Neural crest cell (in vitro differentiated cells): ENCODE data around the gene UBR4. TPM values are rescaled to one million over a fixed set of nuclear protein-coding genes. Genes with fewer than 3 reads are reported as not detected.

Source experiments
- DNase-seq: peaks from one replicate; pipeline ENCODE4 v3.0.0; 2021; ENCODE audit warnings: low read depth, mixed read lengths, low spot score
- H3K27ac Mint-ChIP-seq: one replicate; pipeline ENCODE4 v1.8.0; 2021; ENCODE audit warnings: mild to moderate bottlenecking, mixed read lengths; ENCODE audit not compliant: unreplicated experiment
- H3K27me3 Mint-ChIP-seq: 2 replicates; pipeline ENCODE4 v1.8.0; 2021; ENCODE audit warnings: low read depth, mild to moderate bottlenecking, mixed read lengths
- H3K36me3 Mint-ChIP-seq: 2 replicates; pipeline ENCODE4 v1.8.0; 2021; ENCODE audit warnings: low read depth, mild to moderate bottlenecking, mixed read lengths
- H3K4me1 Mint-ChIP-seq: 2 replicates; pipeline ENCODE4 v1.8.0; 2021; ENCODE audit warnings: mixed read lengths
- H3K4me3 Mint-ChIP-seq: one replicate; pipeline ENCODE4 v1.8.0; 2021; ENCODE audit warnings: mild to moderate bottlenecking, mixed read lengths
- H3K9me3 Mint-ChIP-seq: 2 replicates; pipeline ENCODE4 v1.8.0; 2021; ENCODE audit warnings: mixed read lengths
- total RNA-seq: library from RNA; stranded (reverse); gene quantifications from 2 replicates; pipeline ENCODE4 v1.2.1, GENCODE V29; 2021
- TF ChIP-seq, protein P1 (sequence below): fragments of 200-600 bp; sonication (generic); conservative IDR thresholded peaks from 2 replicates; pipeline ENCODE4 v1.5.0; 2021; ENCODE audit warnings: antibody characterized with exemption, mild to moderate bottlenecking

Gene UBR4
- total RNA-seq, 1 donor from 2014 or later: 114 TPM

DNA sequence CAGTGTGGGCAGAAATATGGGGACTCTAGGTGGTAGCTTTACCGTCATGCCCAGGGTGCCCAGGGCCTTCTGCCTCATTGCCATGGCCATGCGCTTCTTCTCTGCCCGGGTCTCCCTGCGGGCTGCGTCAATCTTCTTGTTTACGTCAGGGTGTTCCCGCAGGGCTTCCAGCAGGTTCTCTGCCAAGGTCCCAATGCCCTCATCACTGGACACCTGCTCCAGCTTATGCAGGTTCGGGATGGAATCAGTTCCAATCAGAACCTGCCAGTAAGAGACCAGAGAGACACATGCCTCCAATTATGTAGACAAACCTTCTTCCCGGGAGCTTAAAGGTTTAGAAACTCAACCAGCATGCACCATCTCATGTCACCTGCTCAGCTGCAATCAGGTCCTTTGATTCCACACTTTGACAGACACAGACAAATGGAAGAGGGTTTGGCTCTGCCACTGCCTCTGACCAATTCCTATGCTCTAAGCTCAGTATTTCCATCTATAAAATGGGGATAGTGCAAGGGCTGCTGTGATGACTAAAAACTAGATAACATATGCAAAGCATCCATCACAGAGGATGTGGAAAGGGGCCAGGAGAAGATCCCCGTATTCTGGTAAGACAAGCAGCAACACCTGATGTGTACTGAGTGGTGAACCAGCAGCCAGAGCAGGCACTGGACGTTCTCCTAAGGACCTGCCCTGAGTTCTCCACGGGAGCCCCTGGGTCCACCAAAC is 121.2 kb downstream of the UBR4 start:
- Mint-ChIP-seq H3K4me1 (no peaks in the 10 kb centered on the region), H3K9me3 (no peaks in the 10 kb centered on the region), H3K4me3 (no peak overlapping the region), H3K36me3 (peaks cover 5% of the 10 kb centered on the region), H3K27me3 (no peaks in the 10 kb centered on the region), H3K27ac (no peak overlapping the region)
- TF ChIP-seq, protein P1, sequence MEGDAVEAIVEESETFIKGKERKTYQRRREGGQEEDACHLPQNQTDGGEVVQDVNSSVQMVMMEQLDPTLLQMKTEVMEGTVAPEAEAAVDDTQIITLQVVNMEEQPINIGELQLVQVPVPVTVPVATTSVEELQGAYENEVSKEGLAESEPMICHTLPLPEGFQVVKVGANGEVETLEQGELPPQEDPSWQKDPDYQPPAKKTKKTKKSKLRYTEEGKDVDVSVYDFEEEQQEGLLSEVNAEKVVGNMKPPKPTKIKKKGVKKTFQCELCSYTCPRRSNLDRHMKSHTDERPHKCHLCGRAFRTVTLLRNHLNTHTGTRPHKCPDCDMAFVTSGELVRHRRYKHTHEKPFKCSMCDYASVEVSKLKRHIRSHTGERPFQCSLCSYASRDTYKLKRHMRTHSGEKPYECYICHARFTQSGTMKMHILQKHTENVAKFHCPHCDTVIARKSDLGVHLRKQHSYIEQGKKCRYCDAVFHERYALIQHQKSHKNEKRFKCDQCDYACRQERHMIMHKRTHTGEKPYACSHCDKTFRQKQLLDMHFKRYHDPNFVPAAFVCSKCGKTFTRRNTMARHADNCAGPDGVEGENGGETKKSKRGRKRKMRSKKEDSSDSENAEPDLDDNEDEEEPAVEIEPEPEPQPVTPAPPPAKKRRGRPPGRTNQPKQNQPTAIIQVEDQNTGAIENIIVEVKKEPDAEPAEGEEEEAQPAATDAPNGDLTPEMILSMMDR: no peak
- no peak for DNase-seq

DNA sequence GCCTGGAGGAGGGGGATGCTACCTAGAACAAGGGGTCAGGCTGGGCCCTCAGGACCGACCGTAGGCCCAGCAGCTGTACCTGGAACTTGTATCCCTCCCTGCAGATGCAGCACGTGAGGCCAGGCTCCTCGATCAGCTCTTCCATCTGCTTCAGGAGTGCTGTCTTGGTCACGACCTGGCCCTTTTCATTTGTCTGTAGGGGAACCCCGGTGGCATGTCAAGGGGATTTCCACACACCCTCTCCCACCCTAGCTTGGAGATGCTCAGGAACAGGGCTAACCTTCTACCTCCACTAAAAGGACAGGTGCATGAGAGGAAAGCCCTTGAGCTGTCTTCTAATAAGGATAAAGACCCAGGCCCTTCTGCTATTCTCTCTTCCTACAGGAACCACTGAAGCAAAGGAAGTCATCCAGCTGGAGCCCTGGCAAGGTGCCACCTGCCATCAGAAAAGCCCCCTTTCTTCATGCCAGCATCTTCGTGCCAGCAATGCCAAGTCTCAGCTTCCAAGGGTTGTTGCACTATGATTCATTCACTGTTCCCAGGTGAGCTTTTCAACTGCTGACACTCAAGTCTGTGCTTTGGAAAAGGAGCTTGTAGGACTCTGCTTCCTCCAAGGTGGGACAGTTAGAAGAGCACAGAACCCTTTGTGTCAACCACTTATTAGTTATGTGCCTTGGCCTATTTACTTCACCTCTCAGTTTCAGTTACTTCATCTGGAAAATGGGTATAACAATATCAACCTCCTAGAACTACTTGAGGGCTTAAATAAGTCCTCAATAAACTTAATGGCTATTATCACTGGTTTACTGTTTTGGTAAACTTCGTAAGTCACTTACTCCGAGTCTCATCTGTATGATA is 122.1 kb downstream of the UBR4 start:
- Mint-ChIP-seq H3K36me3 (peaks cover 5% of the 10 kb centered on the region), H3K4me3 (no peak overlapping the region), H3K4me1 (no peaks in the 10 kb centered on the region), H3K9me3 (no peaks in the 10 kb centered on the region), H3K27me3 (no peaks in the 10 kb centered on the region), H3K27ac (no peak overlapping the region)
- no peak for DNase-seq
- TF ChIP-seq, protein P1: no peak

DNA sequence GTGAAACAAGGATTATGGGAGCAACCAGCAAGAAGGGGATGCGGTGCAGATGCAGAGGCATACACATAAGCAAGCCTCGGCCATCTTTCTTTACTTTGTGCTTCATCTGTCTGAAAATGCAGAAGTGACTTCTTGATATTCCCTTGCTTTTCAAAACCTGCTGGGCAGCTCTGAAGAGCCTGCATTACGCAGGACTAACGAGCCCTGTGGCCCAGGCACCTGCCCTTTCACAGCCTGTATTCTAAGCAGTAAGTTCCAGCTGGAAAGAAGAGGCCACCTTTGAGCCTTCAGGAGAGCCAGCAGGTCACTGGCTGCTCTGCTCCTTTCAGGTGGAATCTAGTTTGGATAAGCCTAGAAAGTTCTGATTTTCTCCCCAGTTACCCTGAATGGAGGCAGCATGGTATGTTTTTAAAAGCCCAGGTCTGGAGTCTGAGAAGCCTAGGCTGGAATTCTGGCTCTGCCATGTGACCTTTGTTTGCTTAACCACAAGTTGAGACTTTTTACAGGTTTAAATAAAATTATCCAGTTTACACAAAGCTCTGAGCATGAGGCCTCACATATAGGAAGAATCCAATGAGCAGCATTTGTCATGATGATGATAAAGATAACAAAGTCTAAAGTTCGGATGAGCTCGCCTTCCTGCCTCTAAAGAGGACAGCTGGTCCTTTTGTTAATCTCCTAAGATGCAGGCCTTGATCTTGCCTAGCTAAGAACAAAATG is 122.9 kb downstream of the UBR4 start:
- no peak overlapping the region for H3K4me3 Mint-ChIP-seq

DNA sequence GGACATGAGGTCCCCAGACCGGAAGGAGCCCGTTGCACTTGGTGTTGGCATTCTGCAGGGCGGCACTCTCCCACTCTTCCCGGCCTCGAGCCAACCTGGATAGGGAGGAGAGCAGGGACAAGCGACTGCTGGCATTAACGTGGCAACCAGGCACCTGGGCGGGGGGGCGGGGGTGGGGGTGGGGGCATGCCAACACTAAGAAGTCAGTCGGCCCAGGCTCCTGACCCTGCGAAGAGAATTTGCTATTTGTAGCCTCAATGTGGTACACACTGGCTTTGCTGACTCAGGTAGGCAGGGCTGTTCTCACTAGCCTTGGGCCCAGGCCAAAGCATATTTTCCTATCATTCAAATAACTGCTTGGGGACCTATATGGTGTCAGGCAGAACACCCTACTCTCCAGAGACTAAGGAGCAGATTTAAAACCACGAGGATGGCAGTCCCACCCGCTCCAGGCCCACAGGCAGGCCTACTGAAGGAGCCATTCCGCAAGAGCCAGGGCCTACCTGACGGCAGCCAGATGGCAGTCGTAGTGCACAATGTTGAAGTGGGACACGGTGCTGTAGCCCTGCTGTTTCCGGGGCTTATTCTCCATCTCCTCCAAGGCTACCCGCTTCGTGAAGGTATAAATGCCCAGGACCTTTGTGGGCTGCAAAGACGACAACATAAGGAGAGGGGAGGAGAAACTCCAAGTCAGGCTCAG is 123.7 kb downstream of the UBR4 start:
- no peak for DNase-seq
- H3K27me3 Mint-ChIP-seq: no peaks in the 10 kb centered on the region
- no peak overlapping the region for H3K4me3 Mint-ChIP-seq
- no peaks in the 10 kb centered on the region for H3K9me3 Mint-ChIP-seq
- TF ChIP-seq, protein P1: no peak
- no peaks in the 10 kb centered on the region for H3K4me1 Mint-ChIP-seq
- no peak overlapping the region for H3K27ac Mint-ChIP-seq
- H3K36me3 Mint-ChIP-seq: peaks cover 11% of the 10 kb centered on the region

More for the DNA sequence above, 122.9 kb downstream of the UBR4 start:
- H3K9me3 Mint-ChIP-seq: no peaks in the 10 kb centered on the region
- peaks cover 5% of the 10 kb centered on the region for H3K36me3 Mint-ChIP-seq
- no peaks in the 10 kb centered on the region for H3K27me3 Mint-ChIP-seq
- no peak for DNase-seq
- TF ChIP-seq, protein P1: no peak
- H3K4me1 Mint-ChIP-seq: no peaks in the 10 kb centered on the region
- no peak overlapping the region for H3K27ac Mint-ChIP-seq

DNA sequence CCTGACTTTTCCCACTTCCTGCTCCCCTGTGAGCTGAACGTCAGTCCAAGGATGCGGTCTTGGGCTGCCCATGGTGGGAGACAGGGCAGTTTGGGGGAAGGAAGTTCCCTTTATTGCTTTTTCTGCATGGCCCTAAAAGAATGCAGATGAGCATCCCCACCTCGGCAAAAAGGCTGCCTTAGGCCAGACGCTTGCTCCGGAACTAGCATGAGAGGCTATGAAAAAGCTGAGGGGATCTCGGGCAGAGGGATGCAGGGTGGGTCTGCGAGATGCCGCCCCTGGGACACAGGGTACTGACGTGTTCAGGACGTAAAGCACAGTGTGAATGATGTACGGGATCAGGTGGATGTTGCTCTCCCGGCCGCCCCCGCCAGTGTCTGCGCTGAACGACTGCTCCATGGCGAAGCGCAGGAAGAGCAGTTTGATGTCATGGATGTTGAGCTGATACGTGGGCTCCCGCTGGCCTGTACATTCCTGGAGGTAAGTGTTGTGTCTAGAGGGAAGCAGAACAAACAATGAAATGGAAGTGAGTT is 125.8 kb downstream of the UBR4 start:
- no peak overlapping the region for H3K27ac Mint-ChIP-seq
- H3K27me3 Mint-ChIP-seq: no peaks in the 10 kb centered on the region

More for the DNA sequence above, 125.8 kb downstream of the UBR4 start:
- Mint-ChIP-seq H3K36me3 (peaks cover 10% of the 10 kb centered on the region), H3K4me1 (no peaks in the 10 kb centered on the region), H3K4me3 (no peak overlapping the region), H3K9me3 (no peaks in the 10 kb centered on the region)
- TF ChIP-seq, protein P1: no peak
- DNase-seq: no peak
